Activated CD8-positive, alpha-beta memory T cell treated with anti-CD3 and anti-CD28 coated beads for 24 hours (primary cell): Measurements from ENCODE around the gene PIERCE2.
"Not testable (repeated sequence)": the region's sequence is repeated elsewhere in the genome, so short reads cannot be mapped to it uniquely, and the experiment has no call there.

ENCODE experiments used
- DNase-seq: peaks from one replicate; pipeline ENCODE4 v3.0.0-alpha.2; 2020

PIERCE2 gene

GRCh38 chr15:55434989-55435825 is 26.9 kb downstream of the PIERCE2 start:
- DNase-seq = no peak

- DNase-seq = not testable (repeated sequence)
Observed at GRCh38 chr15:55443141-55443540, 34.8 kb downstream of the PIERCE2 start.

GRCh38 chr15:55445936-55446335 is 37.6 kb downstream of the PIERCE2 start:
- not testable (repeated sequence) for DNase-seq

- DNase-seq = not testable (repeated sequence)
Observed at GRCh38 chr15:55446379-55447029, 38.2 kb downstream of the PIERCE2 start.

- DNase-seq = not testable (repeated sequence)
Observed at GRCh38 chr15:55447030-55447394, 38.7 kb downstream of the PIERCE2 start.

- no peak for DNase-seq
Observed at GRCh38 chr15:55457401-55458022, 49.2 kb downstream of the PIERCE2 start.

- no peak for DNase-seq
Observed at GRCh38 chr15:55461447-55461846, 53.2 kb downstream of the PIERCE2 start.

- no peak for DNase-seq
Observed at GRCh38 chr15:55468321-55468720, 60.0 kb downstream of the PIERCE2 start.
